ENCODE results near the gene PIKFYVE.

The PIKFYVE gene

DNA sequence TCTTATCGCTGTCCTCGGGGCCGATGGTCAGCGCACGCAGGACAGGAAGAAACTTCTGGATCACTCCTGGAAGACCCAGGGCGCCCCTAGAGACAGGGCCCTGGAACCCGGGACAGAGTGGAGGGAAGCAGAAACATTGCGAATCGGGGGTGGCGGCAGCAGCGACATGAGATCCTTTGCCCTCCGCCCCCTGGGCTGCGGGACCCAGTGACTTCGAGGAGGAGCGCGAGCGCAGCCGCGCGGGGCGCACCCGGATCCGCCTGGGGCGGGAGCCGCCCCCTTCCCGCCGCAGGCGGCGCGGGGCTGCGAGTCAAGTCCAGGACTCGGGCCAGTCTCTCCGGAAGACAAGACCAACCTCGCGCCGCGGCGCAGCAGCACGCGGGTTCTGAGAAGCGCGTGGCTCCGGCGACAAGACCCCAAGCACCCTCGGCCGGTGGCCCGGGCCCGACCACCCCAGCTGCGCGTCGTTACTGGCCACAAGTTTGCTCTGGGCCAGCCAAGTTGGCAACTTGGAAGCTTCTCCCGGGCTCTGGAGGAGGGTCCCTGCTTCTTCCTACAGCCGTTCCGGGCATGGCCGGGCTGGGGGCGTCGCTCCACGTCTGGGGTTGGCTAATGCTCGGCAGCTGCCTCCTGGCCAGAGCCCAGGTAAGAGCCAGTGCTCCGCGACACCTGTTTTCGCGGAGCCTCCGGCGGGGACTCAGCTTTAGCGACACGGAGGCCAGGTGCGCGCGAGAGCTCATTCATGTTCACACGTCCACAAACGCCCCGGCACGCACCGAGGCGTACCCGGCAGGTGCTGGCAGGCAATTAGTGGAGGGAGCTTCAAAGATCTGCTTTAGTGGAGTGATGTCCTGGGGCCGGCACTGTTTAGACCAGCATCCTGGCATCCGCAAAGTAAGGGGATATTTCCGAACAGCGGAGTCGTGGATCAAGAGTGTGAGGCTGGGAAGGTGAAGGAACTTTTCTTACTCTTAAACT, 140.7 kb downstream of the PIKFYVE start, which contains the start of gene PTH2R:
Gene PTH2R, plus strand, starts transcription at position 319 of the 978 bp plus-strand sequence. Its CDS starts 252 bp downstream, at position 571.
- Histone ChIP-seq H3K4me3 (ENCODE audit: insufficient read depth, low read depth, low read length, poor library complexity, severe bottlenecking) (no peak within 1 kb of the TSS), H3K36me3 (ENCODE audit: control insufficient read depth, insufficient read depth, low read length) (no peaks in the 10 kb centered on the region), H3K27me3 (replicated peaks; ENCODE audit: control insufficient read depth, insufficient read depth, low read length, poor library complexity, severe bottlenecking) (peaks cover 20% of the 10 kb centered on the region), H3K9me3 (ENCODE audit: control insufficient read depth, low read length) (no peaks in the 10 kb centered on the region), H3K4me1 (ENCODE audit: control insufficient read depth, insufficient read depth, low read length, poor library complexity, severe bottlenecking) (peaks cover 5% of the 10 kb centered on the region), H3K27ac (ENCODE audit: insufficient read depth, low read length, poor library complexity, severe bottlenecking) (no peak within 1 kb of the TSS)
- DNase-seq: no peak

DNA sequence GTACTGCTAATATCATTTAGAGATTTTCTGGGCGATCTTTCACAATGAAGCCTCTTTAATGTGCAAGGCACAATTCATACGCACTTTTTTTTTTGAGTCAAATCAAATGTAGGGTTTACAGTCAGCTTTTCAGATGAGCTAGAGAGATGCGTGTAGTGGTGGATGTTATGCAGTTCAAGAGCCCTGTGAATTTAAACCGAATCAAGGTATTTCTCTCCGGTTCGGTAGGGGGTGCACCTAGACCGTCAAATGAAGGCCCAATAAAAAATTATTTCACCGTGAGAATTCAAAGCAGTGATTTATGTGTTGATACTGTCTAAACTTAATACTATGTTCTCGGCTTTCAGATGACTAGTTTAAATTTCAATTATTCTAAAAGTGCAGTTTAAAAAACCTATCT, 141.6 kb downstream of the PIKFYVE start:
- no peak for DNase-seq
- Histone ChIP-seq H3K27me3 (replicated peaks; ENCODE audit: control insufficient read depth, insufficient read depth, low read length, poor library complexity, severe bottlenecking) (peaks cover 20% of the 10 kb centered on the region), H3K27ac (ENCODE audit: insufficient read depth, low read length, poor library complexity, severe bottlenecking) (no peak overlapping the region), H3K4me3 (ENCODE audit: insufficient read depth, low read depth, low read length, poor library complexity, severe bottlenecking) (no peak overlapping the region), H3K4me1 (ENCODE audit: control insufficient read depth, insufficient read depth, low read length, poor library complexity, severe bottlenecking) (peaks cover 5% of the 10 kb centered on the region), H3K36me3 (ENCODE audit: control insufficient read depth, insufficient read depth, low read length) (no peaks in the 10 kb centered on the region), H3K9me3 (ENCODE audit: control insufficient read depth, low read length) (no peaks in the 10 kb centered on the region)

All from effector memory CD4-positive, alpha-beta T cell (primary cell).